ENCODE measurements around the gene KCNJ1. TPM values are rescaled to one million over a fixed set of nuclear protein-coding genes. Genes with fewer than 3 reads are reported as not detected.

Gene KCNJ1
- total and polyA plus RNA-seq, 2 donors (not counting 3 experiments of a cell fraction or from before 2014, with no cell fraction given): not detected

- H2AFZ ChIP-seq (ENCODE audit: low read depth, low read length): no peak overlapping the region
- H3K27me3 ChIP-seq (ENCODE audit: control insufficient read depth in 2 of 2, insufficient read depth in 2 of 2, low read length in 2 of 2): peaks cover 43 to 53% of the 10 kb centered on the region in 2 experiments
- POLR2A ChIA-PET: interaction anchor here (0.6 to 0.7 kb wide), 2 partner anchors 37 to 40 kb away, joined by 3 to 5 read pairs; no protein-coding TSS in a partner anchor
These were observed 21.2 kb upstream of the KCNJ1 start for GRCh38 chr11:128888034-128888985.

More at GRCh38 chr11:128888034-128888985, 21.2 kb upstream of the KCNJ1 start:
- no peaks in the 10 kb centered on the region for H3K9me1 ChIP-seq (replicated peaks; ENCODE audit: control insufficient read depth, extremely low read depth, insufficient read depth, low read length)
- dilution Hi-C loops (cut with MboI; ENCODE audit: extremely low pct_ligation_motif_present, low sequenced_read_pairs) (no loop called here), intact Hi-C loops (cut with micrococcal nuclease) (no loop called here)
- CTCF ChIA-PET: interaction anchor here (4.9 to 11.2 kb wide), 3 partner anchors 18 to 443 kb away, joined by 88 to 951 read pairs (median 141); no protein-coding TSS in a partner anchor
- BruUV-seq (replicated peaks): no TSS peak
- no peak overlapping the region for H3K4me2 ChIP-seq (ENCODE audit: insufficient read depth, low read length)
- H3K9ac ChIP-seq (replicated peaks; ENCODE audit: extremely low read depth, insufficient read depth, low read length): no peak overlapping the region
- no peaks in the 10 kb centered on the region for H3K79me2 ChIP-seq (ENCODE audit: control insufficient read depth, insufficient read depth, low read length)
- no peaks in the 10 kb centered on the region for H3K36me3 ChIP-seq (ENCODE audit: control insufficient read depth in 2 of 2, extremely low read depth in 1 of 2, insufficient read depth in 2 of 2, low read length in 2 of 2)
- no peak for DNase-seq (ENCODE audit: low read depth, low spot score)
- no peak for FAIRE-seq
- H3K4me1 ChIP-seq (ENCODE audit: control insufficient read depth, extremely low read depth, insufficient read depth, low read length): peaks cover 5% of the 10 kb centered on the region
- H3K4me3 ChIP-seq (replicated peaks in 1 of 3; ENCODE audit: insufficient read depth in 1 of 3, low read depth in 1 of 3, low read length in 3 of 3): no peak overlapping the region
- H3K27ac ChIP-seq (ENCODE audit: insufficient read depth, low read depth, low read length): no peak overlapping the region
- H4K20me1 ChIP-seq (replicated peaks; ENCODE audit: control insufficient read depth, extremely low read depth, insufficient read depth, low read length): no peaks in the 10 kb centered on the region
- no peaks in the 10 kb centered on the region for H3K9me3 ChIP-seq (replicated peaks; ENCODE audit: control insufficient read depth, insufficient read depth, low read length)
- TF ChIP-seq JUN (IDR thresholded peaks at IDR 0.05; ENCODE audit: borderline replicate concordance, insufficient read depth, insufficient read length, low read depth): no peak
- TF ChIP-seq POLR2A (IDR thresholded peaks at IDR 0.05; ENCODE audit: low read depth, low read length): no peak
- TF ChIP-seq POLR2AphosphoS5 (IDR thresholded peaks at IDR 0.05; ENCODE audit: insufficient read depth, low read depth, low read length): no peak
- TF ChIP-seq, protein P1, sequence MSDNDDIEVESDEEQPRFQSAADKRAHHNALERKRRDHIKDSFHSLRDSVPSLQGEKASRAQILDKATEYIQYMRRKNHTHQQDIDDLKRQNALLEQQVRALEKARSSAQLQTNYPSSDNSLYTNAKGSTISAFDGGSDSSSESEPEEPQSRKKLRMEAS (IDR thresholded peaks at IDR 0.05; ENCODE audit: insufficient read depth, insufficient read length): no peak
- no peak for TF ChIP-seq GATA2 (IDR thresholded peaks at IDR 0.05; ENCODE audit: insufficient read depth, insufficient read length, low read depth, low read length)
- TF ChIP-seq MYC (IDR thresholded peaks at IDR 0.05; ENCODE audit: low read depth, low read length): no peak
- TF ChIP-seq EZH2 (IDR thresholded peaks at IDR 0.05; ENCODE audit: borderline replicate concordance, low read depth, low read length, severe bottlenecking): no peak
- no peak for TF ChIP-seq CTCF (IDR thresholded peaks at IDR 0.05; ENCODE audit: extremely low read depth in 1 of 2, insufficient read depth in 1 of 2, low read depth in 1 of 2, low read length in 2 of 2)
- TF ChIP-seq FOS (IDR thresholded peaks at IDR 0.05; ENCODE audit: borderline replicate concordance, insufficient read depth, low read length): no peak
